IMR-90 (cell line): ENCODE measurements around the gene VAC14. TPM values are rescaled to one million over a fixed set of nuclear protein-coding genes. Genes with fewer than 3 reads are reported as not detected.

Source experiments
- ATAC-seq: fragments of 200-7000 bp; cut with Tn5 transposase; 2 replicates; pipeline ENCODE4 v1.9.1; 2020; ENCODE audit warnings: low read depth, mild to moderate bottlenecking, moderate library complexity
- BruUV-seq: library from RNA; stranded (reverse); fragments of 400-500 nt; replicated peaks from 2 replicates; lab custom pipeline; 2021; lab: Mats Ljungman, UMichigan
- CTCF ChIA-PET: fragments of 300-600 bp; formaldehyde crosslinking; extraction: SDS; loops from one replicate; lab custom pipeline; 2021; ENCODE audit warnings: antibody characterized with exemption; lab: Yijun Ruan, JAX
- POLR2A ChIA-PET: fragments of 300-600 bp; sonication (Branson Sonifier 250); formaldehyde crosslinking; loops from one replicate; lab custom pipeline; 2022; ENCODE audit warnings: antibody characterized with exemption; ENCODE audit not compliant: unreplicated experiment; lab: Charles Lee
- DNase-seq: peaks from one replicate; pipeline ENCODE4 v3.0.0; 2013
- H2AFZ ChIP-seq: replicated peaks from 2 replicates; pipeline ENCODE3; 2013; ENCODE audit warnings: low read length, mild to moderate bottlenecking; ENCODE audit not compliant: poor library complexity
- H2AK5ac ChIP-seq: 2 replicates; pipeline ENCODE4 v1.6.1; 2013; ENCODE audit warnings: low read depth, low read length, inconsistent platforms
- H2AK9ac ChIP-seq: replicated peaks from 2 replicates; pipeline ENCODE3; 2013; ENCODE audit warnings: mild to moderate bottlenecking, low read depth, low read length, moderate library complexity; ENCODE audit not compliant: poor library complexity
- H2BK120ac ChIP-seq: 2 replicates; pipeline ENCODE4 v1.6.1; 2013; ENCODE audit warnings: low read depth, low read length, inconsistent platforms
- H2BK15ac ChIP-seq: 3 replicates; pipeline ENCODE4 v1.6.1; 2013; ENCODE audit warnings: low read depth, low read length, inconsistent platforms
- H2BK20ac ChIP-seq: 2 replicates; pipeline ENCODE4 v1.6.1; 2013; ENCODE audit warnings: low read depth, mild to moderate bottlenecking, inconsistent platforms, low read length, moderate library complexity
- H2BK5ac ChIP-seq: 2 replicates; pipeline ENCODE4 v1.6.1; 2013; ENCODE audit warnings: mild to moderate bottlenecking, low read depth, low read length, inconsistent platforms; ENCODE audit not compliant: poor library complexity, severe bottlenecking
- H3K14ac ChIP-seq: replicated peaks from 2 replicates; pipeline ENCODE4 v1.6.1; 2013; ENCODE audit warnings: low read depth, low read length, inconsistent platforms
- H3K18ac ChIP-seq: 2 replicates; pipeline ENCODE4 v1.6.1; 2013; ENCODE audit warnings: low read depth, low read length, control low read depth
- H3K23ac ChIP-seq: 2 replicates; pipeline ENCODE4 v1.6.1; 2013; ENCODE audit warnings: low read depth, low read length, inconsistent platforms
- H3K27ac ChIP-seq: 2 replicates; pipeline ENCODE4 v1.5.1; 2013; ENCODE audit warnings: mild to moderate bottlenecking, control low read depth, low read length; ENCODE audit not compliant: insufficient read depth
- H3K27me3 ChIP-seq: 2 replicates; pipeline ENCODE4 v1.6.1; 2013; ENCODE audit warnings: low read length; ENCODE audit not compliant: control insufficient read depth, insufficient read depth
- H3K36me3 ChIP-seq: 2 replicates; pipeline ENCODE4 v1.6.1; 2013; ENCODE audit warnings: low read length, mixed read lengths; ENCODE audit not compliant: control insufficient read depth, insufficient read depth
- H3K4ac ChIP-seq: 2 replicates; pipeline ENCODE4 v1.6.1; 2013; ENCODE audit warnings: low read depth, low read length, inconsistent platforms
- H3K4me1 ChIP-seq: 2 replicates; pipeline ENCODE4 v1.6.1; 2013; ENCODE audit warnings: low read length, mixed read lengths; ENCODE audit not compliant: control insufficient read depth, insufficient read depth
- H3K4me2 ChIP-seq: 2 replicates; pipeline ENCODE4 v1.6.1; 2013; ENCODE audit warnings: low read depth, mild to moderate bottlenecking, control low read depth, low read length, moderate library complexity
- H3K4me3 ChIP-seq: 2 replicates; pipeline ENCODE4 v1.5.1; 2013; ENCODE audit warnings: low read depth, mild to moderate bottlenecking, control low read depth, low read length, moderate library complexity; ENCODE audit not compliant: insufficient read depth
- H3K56ac ChIP-seq: 2 replicates; pipeline ENCODE4 v1.6.1; 2013; ENCODE audit warnings: low read length, inconsistent platforms; ENCODE audit not compliant: insufficient read depth; ENCODE audit errors: extremely low read depth
- H3K79me1 ChIP-seq, 2 experiments: 2 replicates each; pipeline ENCODE4 v1.6.1; 2013; ENCODE audit warnings: low read length in 2 of 2, inconsistent platforms in 1 of 2, low read depth in 1 of 2
- H3K9ac ChIP-seq: 2 replicates; pipeline ENCODE4 v1.6.1; 2013; ENCODE audit warnings: low read depth, low read length, control low read depth
- H3K9me1 ChIP-seq: 2 replicates; pipeline ENCODE4 v1.6.1; 2013; ENCODE audit warnings: low read length, inconsistent platforms; ENCODE audit not compliant: insufficient read depth
- H3K9me3 ChIP-seq: 2 replicates; pipeline ENCODE4 v1.6.1; 2013; ENCODE audit warnings: low read length; ENCODE audit not compliant: control insufficient read depth, insufficient read depth
- H4K20me1 ChIP-seq: 2 replicates; pipeline ENCODE4 v1.6.1; 2013; ENCODE audit warnings: low read length, inconsistent platforms; ENCODE audit not compliant: insufficient read depth
- H4K5ac ChIP-seq: 2 replicates; pipeline ENCODE4 v1.6.1; 2013; ENCODE audit warnings: mild to moderate bottlenecking, low read depth, low read length, control low read depth
- H4K8ac ChIP-seq, 2 experiments: 2 replicates each; pipeline ENCODE4 v1.6.1; 2013; ENCODE audit warnings: low read depth in 2 of 2, low read length in 2 of 2, control low read depth in 1 of 2, inconsistent platforms in 1 of 2
- H4K91ac ChIP-seq: 2 replicates; pipeline ENCODE4 v1.6.1; 2013; ENCODE audit warnings: low read depth, low read length, inconsistent platforms; ENCODE audit not compliant: insufficient read depth
- BHLHE40 ChIP-seq: fragments of 150-350 bp; IDR thresholded peaks from 2 replicates; pipeline ENCODE4 v1.6.1; 2016; ENCODE audit warnings: mild to moderate bottlenecking, low read depth, low read length
- CEBPB ChIP-seq: IDR thresholded peaks from 2 replicates; pipeline ENCODE4 v1.6.1; 2012; ENCODE audit warnings: low read depth, low read length, improper control_type of control experiment
- CHD1 ChIP-seq: IDR thresholded peaks from 2 replicates; pipeline ENCODE4 v1.6.1; 2012; ENCODE audit warnings: low read depth, low read length, improper control_type of control experiment
- CTCF ChIP-seq: conservative IDR thresholded peaks from 2 replicates; pipeline ENCODE4 v1.5.1; 2012; ENCODE audit warnings: mild to moderate bottlenecking, low read depth, low read length, improper control_type of control experiment
- FOS ChIP-seq: fragments of 150-350 bp; IDR thresholded peaks from 2 replicates; pipeline ENCODE4 v1.6.1; 2016; ENCODE audit warnings: low read depth, low read length
- MAFK ChIP-seq: IDR thresholded peaks from 2 replicates; pipeline ENCODE4 v1.6.1; 2012; ENCODE audit warnings: low read depth, low read length, improper control_type of control experiment
- MAZ ChIP-seq: IDR thresholded peaks from 2 replicates; pipeline ENCODE4 v1.6.1; 2012; ENCODE audit warnings: low read depth, mild to moderate bottlenecking, low read length, improper control_type of control experiment, moderate library complexity, borderline replicate concordance
- MXI1 ChIP-seq: IDR thresholded peaks from 2 replicates; pipeline ENCODE4 v1.6.1; 2012; ENCODE audit warnings: low read depth, mild to moderate bottlenecking, low read length, moderate library complexity, borderline replicate concordance
- NFE2L2 ChIP-seq: fragments of 150-350 bp; IDR thresholded peaks from 2 replicates; pipeline ENCODE4 v1.6.1; 2016; ENCODE audit warnings: low read depth, mild to moderate bottlenecking, low read length
- RAD21 ChIP-seq: IDR thresholded peaks from 2 replicates; pipeline ENCODE4 v1.6.1; 2012; ENCODE audit warnings: low read length, improper control_type of control experiment
- RFX5 ChIP-seq: IDR thresholded peaks from 2 replicates; pipeline ENCODE4 v1.8.0; 2012; ENCODE audit warnings: low read depth, mild to moderate bottlenecking, low read length, moderate library complexity
- SMC3 ChIP-seq: fragments of 150-350 bp; IDR thresholded peaks from 2 replicates; pipeline ENCODE4 v1.6.1; 2016; ENCODE audit warnings: low read depth, mild to moderate bottlenecking, antibody characterized with exemption, low read length, moderate library complexity
- USF2 ChIP-seq: fragments of 150-350 bp; IDR thresholded peaks from 2 replicates; pipeline ENCODE4 v1.6.1; 2017; ENCODE audit warnings: mild to moderate bottlenecking, antibody characterized with exemption, low read length, low read depth
- WGBS, 2 experiments: methylation state at CpG; one replicate each; pipeline versions ENCODE4 v1.1.5 to v1.1.7; 2013; ENCODE audit warnings: missing lambda C conversion rate in 2 of 2; ENCODE audit not compliant: insufficient read length in 1 of 2; ENCODE audit errors: extremely low coverage in 2 of 2; 5-methylcytosine and 5-hydroxymethylcytosine counted together
- dilution Hi-C: fragments of 300-500 bp; cut with HindIII; formaldehyde crosslinking; loops from one replicate; pipeline ENCODE4 v1.14.3; 2018; ENCODE audit warnings: low sequenced_read_pairs; ENCODE audit not compliant: unreplicated experiment
- in situ Hi-C: fragments of 300-500 bp; cut with MboI; formaldehyde crosslinking; loops from 3 replicates; pipeline ENCODE4 v1.14.3; 2019; ENCODE audit warnings: low sequenced_read_pairs, inconsistent platforms, mixed read lengths
- intact Hi-C: fragments of 100-400 bp; cut with micrococcal nuclease; formaldehyde crosslinking; loops from 2 replicates; pipeline ENCODE4 v1.10.0; 2022
- polyA plus RNA-seq, 3 experiments: library from polyadenylated mRNA; depleted of rRNA; stranded (reverse); fragments of >200 nt; gene quantifications; 2 replicates each; pipeline ENCODE4 v1.2.3, GENCODE V29; 2012; ENCODE audit warnings: low replicate concordance in 1 of 3
- total RNA-seq: library from RNA; depleted of rRNA; stranded (reverse); fragments of >200 nt; gene quantifications from 2 replicates; pipeline ENCODE4 v1.2.3, GENCODE V29; 2012

The VAC14 gene
- total and polyA plus RNA-seq, 2 of the 4 experiments (the other 2 are of a cell fraction): 21.1 to 40.2 TPM

GRCh38 chr16:70738083-70738977 lies 62.6 kb downstream of the VAC14 start:
- in situ Hi-C loops: loop anchor here (5.0 kb wide), 1 partner anchor 51 kb away; the partner anchor contains the start of gene MTSS2
- no peak overlapping the region for H3K4me3 ChIP-seq
- WGBS, 2 experiments: 6% methylated on average over 2 of the region's 22 CpGs; no CpG with 5 or more reads in 1 of the 2 experiments
- TF ChIP-seq RAD21 (peak; percentile 95), NFE2L2 (no peak), USF2 (no peak), RFX5 (no peak), MAFK (0 out of 2 replicates have a peak, but pooled peaks have one; percentile 30), MXI1 (no peak; the same call in 1 of the 2 replicates), BHLHE40 (no peak), SMC3 (peak; percentile 92), CTCF (peak; percentile 93), MAZ (peak; percentile 85), FOS (no peak), CEBPB (peak; percentile 42; the same call in 1 of the 2 replicates), CHD1 (0 out of 2 replicates have a peak, but pooled peaks have one; percentile 49)

More at GRCh38 chr16:70738083-70738977, 62.6 kb downstream of the VAC14 start:
- Histone ChIP-seq H3K23ac (peak overlapping the region; percentile 84), H3K56ac (peak overlapping the region; percentile 19; the same call in 1 of the 2 replicates), H3K27ac (peak overlapping the region; percentile 95), H3K14ac (peak overlapping the region; percentile 90), H3K9me3 (no peaks in the 10 kb centered on the region), H4K20me1 (no peaks in the 10 kb centered on the region), H3K9ac (peak overlapping the region; percentile 25; the same call in 1 of the 2 replicates), H3K18ac (peak overlapping the region; percentile 90), H2AK5ac (peak overlapping the region; percentile 96), H2BK120ac (peak overlapping the region; percentile 96), H2AK9ac (peak overlapping the region; percentile 94), H4K91ac (peak overlapping the region; percentile 92), H3K79me1 (peaks cover 0 to 65% of the 10 kb centered on the region in 2 experiments; a peak in 2 of 4 replicates), H2AFZ (peak overlapping the region; percentile 69), H3K9me1 (peaks cover 43% of the 10 kb centered on the region), H2BK15ac (peak overlapping the region; percentile 71; the same call in 1 of the 3 replicates), H3K36me3 (0 out of 2 replicates have a peak, but pooled peaks cover 1% of the 10 kb centered on the region), H3K27me3 (no peaks in the 10 kb centered on the region), H2BK5ac (peak overlapping the region; percentile 94), H3K4me2 (peak overlapping the region; percentile 38), H4K5ac (peak overlapping the region; percentile 86), H4K8ac (peak overlapping the region; percentile 30 to 89), H2BK20ac (peak overlapping the region; percentile 89), H3K4me1 (peaks cover 58% of the 10 kb centered on the region), H3K4ac (peak overlapping the region; percentile 95)
- no TSS peak for BruUV-seq
- POLR2A ChIA-PET: interaction anchor here (0.6 to 1.3 kb wide), 4 partner anchors 12 to 300 kb away, joined by 3 to 7 read pairs (median 3); no protein-coding TSS in a partner anchor
- CTCF ChIA-PET: interaction anchor here (0.6 to 2.3 kb wide), 12 partner anchors 8 to 185 kb away, joined by 3 to 12 read pairs (median 3); no protein-coding TSS in a partner anchor
- DNase-seq (peak; percentile 93), ATAC-seq (peak; percentile 66)
- dilution Hi-C loops: no loop called here
- intact Hi-C loops: loop anchor here (1.0 to 2.0 kb wide), 3 partner anchors 32 to 53 kb away; no protein-coding TSS in a partner anchor
